Heart left ventricle (tissue), 13 donors: ENCODE data around the gene ZDHHC3.

ENCODE experiments used
- CTCF ChIP-seq, 12 donors: fragments of 200-600 bp; sonication (generic) in 4 of 12; IDR thresholded peaks; one replicate each; pipeline versions ENCODE4 v1.5.0 to v1.8.0; 2018 to 2022; ENCODE audit warnings: antibody characterized with exemption in 12 of 12, mild to moderate bottlenecking in 5 of 12
- POLR2A ChIP-seq, 2 donors: fragments of 450-650 bp; IDR thresholded peaks; one replicate each; pipeline ENCODE4 v1.6.1; 2017; ENCODE audit warnings: antibody characterized with exemption in 2 of 2, mild to moderate bottlenecking in 2 of 2, moderate library complexity in 2 of 2
- donor health status: ischemic (EF 13 %, LVEDD 7.1; RV severe dilation, severe dysfunction).
- donor health status: DM: no; HTN: yes; CAD: no.
- donor health status: DM: no; HTN: no; CAD: no.
- donor health status: ischemic (EF 25% LVEDD 6.9; RV normal size, moderate dysfunction).
- donor health status: ischemic (EF 25% LVEDD 5.7; RV mildly dilated, moderate dysfunction).
- donor health status: ischemic (EF 35%, LVEDD 5.7; RV mildly dilated, moderate dysfunction).
- donor health status: nonischemic (EF 11% LVEDD 7.7; RV severe dilation, severe dysfunction).
- donor health status: DM: yes; HTN: yes; CAD: no.
- donor health status: PGD.
- donor health status: ischemic (EF 29% LVEDD 5.4; RV normal size, mild dysfunction).
- donor health status: nonischemic (EF 23%, LVEDD 6.1; RV moderate dilation, normal function).

GRCh38 chr3:44965165-44965564, 10.8 kb downstream of the ZDHHC3 start:
- TF ChIP-seq CTCF (IDR thresholded peaks at IDR 0.05) (no peak), POLR2A (IDR thresholded peaks at IDR 0.05) (no peak)
